ENCODE measurements around the gene MAP1LC3B2. TPM values are rescaled to one million over a fixed set of nuclear protein-coding genes. Genes with fewer than 3 reads are reported as not detected.

The MAP1LC3B2 gene
- total and polyA plus RNA-seq, 3 experiments from 2014 or later = 0.96 to 5.8 (median 1.7) TPM

GRCh38 chr12:116538682-116539305, 20.4 kb upstream of the MAP1LC3B2 start:
- Mint-ChIP-seq H3K4me1 (peaks cover 12 to 25% (median 17%) of the 10 kb centered on the region in 3 donors), H3K9me3 (no peaks in the 10 kb centered on the region), H3K27ac (no peak overlapping the region), H3K27me3 (peaks cover 0 to 1% of the 10 kb centered on the region in 2 donors), H3K4me3 (no peak overlapping the region), H3K36me3 (no peaks in the 10 kb centered on the region)
- Histone ChIP-seq H3K27me3 (ENCODE audit: insufficient read depth, low read length, poor library complexity, severe bottlenecking) (no peaks in the 10 kb centered on the region), H3K36me3 (ENCODE audit: insufficient read depth, low read length) (no peaks in the 10 kb centered on the region), H3K27ac (ENCODE audit: low read depth, low read length) (no peak overlapping the region), H3K9me3 (ENCODE audit: low read length) (no peaks in the 10 kb centered on the region), H3K4me1 (ENCODE audit: insufficient read depth, low read length) (no peaks in the 10 kb centered on the region), H3K4me3 (ENCODE audit: low read length) (no peak overlapping the region)
- no peak for DNase-seq
- ChIA-PET POLR2A (no interaction called here), CTCF (no interaction called here)

GRCh38 chr12:116539361-116539771, 19.8 kb upstream of the MAP1LC3B2 start:
- DNase-seq = no peak
- Mint-ChIP-seq H3K36me3 (no peaks in the 10 kb centered on the region), H3K4me1 (peaks cover 10 to 20% (median 15%) of the 10 kb centered on the region in 3 donors), H3K27me3 (peaks cover 0 to 1% of the 10 kb centered on the region in 2 donors), H3K4me3 (no peak overlapping the region), H3K9me3 (no peaks in the 10 kb centered on the region), H3K27ac (peak overlapping the region in 1 of 8 donors; percentile 0)
- Histone ChIP-seq H3K27me3 (ENCODE audit: insufficient read depth, low read length, poor library complexity, severe bottlenecking) (no peaks in the 10 kb centered on the region), H3K36me3 (ENCODE audit: insufficient read depth, low read length) (no peaks in the 10 kb centered on the region), H3K27ac (ENCODE audit: low read depth, low read length) (no peak overlapping the region), H3K4me3 (ENCODE audit: low read length) (no peak overlapping the region), H3K4me1 (ENCODE audit: insufficient read depth, low read length) (no peaks in the 10 kb centered on the region), H3K9me3 (ENCODE audit: low read length) (no peaks in the 10 kb centered on the region)
- CTCF ChIA-PET = no interaction called here
- POLR2A ChIA-PET = no interaction called here

GRCh38 chr12:116539905-116540482, 19.2 kb upstream of the MAP1LC3B2 start:
- no peaks in the 10 kb centered on the region for H3K36me3 Mint-ChIP-seq
- no peak for DNase-seq
- no peak overlapping the region for H3K4me3 Mint-ChIP-seq
- no peaks in the 10 kb centered on the region for H3K4me1 ChIP-seq (ENCODE audit: insufficient read depth, low read length)
- peak overlapping the region in 1 of 8 donors; percentile 51 for H3K27ac Mint-ChIP-seq
- CTCF ChIA-PET = no interaction called here
- H3K4me1 Mint-ChIP-seq = peaks cover 8 to 18% (median 12%) of the 10 kb centered on the region in 3 donors
- H3K27me3 Mint-ChIP-seq = peaks cover 0 to 1% of the 10 kb centered on the region in 2 donors
- H3K9me3 ChIP-seq (ENCODE audit: low read length) = no peaks in the 10 kb centered on the region
- no peaks in the 10 kb centered on the region for H3K27me3 ChIP-seq (ENCODE audit: insufficient read depth, low read length, poor library complexity, severe bottlenecking)
- H3K9me3 Mint-ChIP-seq = no peaks in the 10 kb centered on the region
- POLR2A ChIA-PET = no interaction called here
- H3K27ac ChIP-seq (ENCODE audit: low read depth, low read length) = no peak overlapping the region
- no peak overlapping the region for H3K4me3 ChIP-seq (ENCODE audit: low read length)
- H3K36me3 ChIP-seq (ENCODE audit: insufficient read depth, low read length) = no peaks in the 10 kb centered on the region

GRCh38 chr12:116540622-116541152, 18.5 kb upstream of the MAP1LC3B2 start:
- Histone ChIP-seq H3K36me3 (ENCODE audit: insufficient read depth, low read length) (no peaks in the 10 kb centered on the region), H3K27ac (ENCODE audit: low read depth, low read length) (no peak overlapping the region), H3K4me3 (ENCODE audit: low read length) (no peak overlapping the region), H3K9me3 (ENCODE audit: low read length) (no peaks in the 10 kb centered on the region), H3K27me3 (ENCODE audit: insufficient read depth, low read length, poor library complexity, severe bottlenecking) (no peaks in the 10 kb centered on the region), H3K4me1 (ENCODE audit: insufficient read depth, low read length) (no peaks in the 10 kb centered on the region)
- no peak for DNase-seq
- no peak overlapping the region for H3K27ac Mint-ChIP-seq
- H3K4me1 Mint-ChIP-seq = peaks cover 8 to 18% (median 12%) of the 10 kb centered on the region in 3 donors
- H3K4me3 Mint-ChIP-seq = no peak overlapping the region
- H3K9me3 Mint-ChIP-seq = no peaks in the 10 kb centered on the region
- CTCF ChIA-PET = no interaction called here
- H3K27me3 Mint-ChIP-seq = no peaks in the 10 kb centered on the region
- POLR2A ChIA-PET = no interaction called here
- no peaks in the 10 kb centered on the region for H3K36me3 Mint-ChIP-seq

GRCh38 chr12:116541547-116542344, 17.4 kb upstream of the MAP1LC3B2 start:
- Mint-ChIP-seq H3K27ac (no peak overlapping the region), H3K9me3 (no peaks in the 10 kb centered on the region), H3K4me3 (no peak overlapping the region), H3K4me1 (peaks cover 5 to 13% (median 12%) of the 10 kb centered on the region in 3 donors), H3K27me3 (no peaks in the 10 kb centered on the region), H3K36me3 (no peaks in the 10 kb centered on the region)
- H3K4me1 ChIP-seq (ENCODE audit: insufficient read depth, low read length) = no peaks in the 10 kb centered on the region
- no peaks in the 10 kb centered on the region for H3K27me3 ChIP-seq (ENCODE audit: insufficient read depth, low read length, poor library complexity, severe bottlenecking)
- DNase-seq = no peak
- POLR2A ChIA-PET = no interaction called here
- CTCF ChIA-PET = no interaction called here
- no peak overlapping the region for H3K4me3 ChIP-seq (ENCODE audit: low read length)
- no peak overlapping the region for H3K27ac ChIP-seq (ENCODE audit: low read depth, low read length)
- H3K36me3 ChIP-seq (ENCODE audit: insufficient read depth, low read length) = no peaks in the 10 kb centered on the region
- no peaks in the 10 kb centered on the region for H3K9me3 ChIP-seq (ENCODE audit: low read length)

- H3K9me3 Mint-ChIP-seq = no peaks in the 10 kb centered on the region
- no peaks in the 10 kb centered on the region for H3K36me3 Mint-ChIP-seq
- Histone ChIP-seq H3K27me3 (ENCODE audit: insufficient read depth, low read length, poor library complexity, severe bottlenecking) (no peaks in the 10 kb centered on the region), H3K36me3 (ENCODE audit: insufficient read depth, low read length) (no peaks in the 10 kb centered on the region), H3K4me3 (ENCODE audit: low read length) (no peak overlapping the region), H3K9me3 (ENCODE audit: low read length) (no peaks in the 10 kb centered on the region), H3K4me1 (ENCODE audit: insufficient read depth, low read length) (no peaks in the 10 kb centered on the region), H3K27ac (ENCODE audit: low read depth, low read length) (no peak overlapping the region)
- H3K4me1 Mint-ChIP-seq = peaks cover 1 to 6% (median 5%) of the 10 kb centered on the region in 3 donors
- ChIA-PET CTCF (no interaction called here), POLR2A (no interaction called here)
- DNase-seq = no peak
- H3K27me3 Mint-ChIP-seq = no peaks in the 10 kb centered on the region
- H3K4me3 Mint-ChIP-seq = no peak overlapping the region
- no peak overlapping the region for H3K27ac Mint-ChIP-seq
Observed at GRCh38 chr12:116542345-116542956, 16.7 kb upstream of the MAP1LC3B2 start.

- no peaks in the 10 kb centered on the region for H3K4me1 ChIP-seq (ENCODE audit: insufficient read depth, low read length)
- no peak overlapping the region for H3K4me3 ChIP-seq (ENCODE audit: low read length)
- peaks cover 0 to 2% of the 10 kb centered on the region in 2 donors for H3K27me3 Mint-ChIP-seq
- no peak for DNase-seq
- H3K9me3 ChIP-seq (ENCODE audit: low read length) = no peaks in the 10 kb centered on the region
- no peak overlapping the region for H3K27ac Mint-ChIP-seq
- no peak overlapping the region for H3K27ac ChIP-seq (ENCODE audit: low read depth, low read length)
- no peaks in the 10 kb centered on the region for H3K4me1 Mint-ChIP-seq
- H3K36me3 Mint-ChIP-seq = no peaks in the 10 kb centered on the region
- no peak overlapping the region for H3K4me3 Mint-ChIP-seq
- POLR2A ChIA-PET = no interaction called here
- H3K9me3 Mint-ChIP-seq = no peaks in the 10 kb centered on the region
- H3K36me3 ChIP-seq (ENCODE audit: insufficient read depth, low read length) = no peaks in the 10 kb centered on the region
- CTCF ChIA-PET = no interaction called here
- no peaks in the 10 kb centered on the region for H3K27me3 ChIP-seq (ENCODE audit: insufficient read depth, low read length, poor library complexity, severe bottlenecking)
Observed at GRCh38 chr12:116544656-116545055, 14.5 kb upstream of the MAP1LC3B2 start.

GRCh38 chr12:116545144-116545543, 14.0 kb upstream of the MAP1LC3B2 start:
- H3K27me3 ChIP-seq (ENCODE audit: insufficient read depth, low read length, poor library complexity, severe bottlenecking) = no peaks in the 10 kb centered on the region
- no peak for DNase-seq
- Mint-ChIP-seq H3K27me3 (peaks cover 0 to 2% of the 10 kb centered on the region in 2 donors), H3K36me3 (no peaks in the 10 kb centered on the region), H3K27ac (no peak overlapping the region), H3K4me3 (no peak overlapping the region), H3K9me3 (no peaks in the 10 kb centered on the region), H3K4me1 (no peaks in the 10 kb centered on the region)
- no peaks in the 10 kb centered on the region for H3K4me1 ChIP-seq (ENCODE audit: insufficient read depth, low read length)
- H3K4me3 ChIP-seq (ENCODE audit: low read length) = no peak overlapping the region
- H3K9me3 ChIP-seq (ENCODE audit: low read length) = no peaks in the 10 kb centered on the region
- H3K27ac ChIP-seq (ENCODE audit: low read depth, low read length) = no peak overlapping the region
- ChIA-PET CTCF (no interaction called here), POLR2A (no interaction called here)
- no peaks in the 10 kb centered on the region for H3K36me3 ChIP-seq (ENCODE audit: insufficient read depth, low read length)
